ENCODE data around the gene EXOC5. TPM values are rescaled to one million over a fixed set of nuclear protein-coding genes. Genes with fewer than 3 reads are reported as not detected.

Gene EXOC5
- total RNA-seq, 1 donor = 107 TPM

DNA sequence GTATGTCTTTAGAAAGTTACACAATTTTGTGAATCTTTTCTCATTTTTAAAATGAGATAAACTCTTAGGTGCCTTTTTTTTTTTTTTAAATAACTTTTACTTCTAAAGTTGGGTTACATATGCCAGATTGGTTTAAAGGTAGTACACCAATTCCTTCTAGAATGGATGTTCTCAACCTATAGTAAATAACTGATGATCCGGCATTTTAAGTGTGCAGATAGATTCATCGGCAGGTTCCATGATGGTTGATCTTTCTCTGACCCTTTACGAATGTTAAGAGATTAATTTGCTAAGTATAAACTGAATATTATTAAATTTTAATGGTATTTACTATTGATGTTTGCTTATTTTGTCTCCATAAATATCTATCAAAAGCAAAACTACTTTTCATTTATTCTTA, 8.4 kb upstream of the EXOC5 start:
- no peak for DNase-seq (ENCODE audit: low read depth)
- no peak overlapping the region for H3K4me3 ChIP-seq (ENCODE audit: low read depth, low read length)
- TF ChIP-seq, protein P1, sequence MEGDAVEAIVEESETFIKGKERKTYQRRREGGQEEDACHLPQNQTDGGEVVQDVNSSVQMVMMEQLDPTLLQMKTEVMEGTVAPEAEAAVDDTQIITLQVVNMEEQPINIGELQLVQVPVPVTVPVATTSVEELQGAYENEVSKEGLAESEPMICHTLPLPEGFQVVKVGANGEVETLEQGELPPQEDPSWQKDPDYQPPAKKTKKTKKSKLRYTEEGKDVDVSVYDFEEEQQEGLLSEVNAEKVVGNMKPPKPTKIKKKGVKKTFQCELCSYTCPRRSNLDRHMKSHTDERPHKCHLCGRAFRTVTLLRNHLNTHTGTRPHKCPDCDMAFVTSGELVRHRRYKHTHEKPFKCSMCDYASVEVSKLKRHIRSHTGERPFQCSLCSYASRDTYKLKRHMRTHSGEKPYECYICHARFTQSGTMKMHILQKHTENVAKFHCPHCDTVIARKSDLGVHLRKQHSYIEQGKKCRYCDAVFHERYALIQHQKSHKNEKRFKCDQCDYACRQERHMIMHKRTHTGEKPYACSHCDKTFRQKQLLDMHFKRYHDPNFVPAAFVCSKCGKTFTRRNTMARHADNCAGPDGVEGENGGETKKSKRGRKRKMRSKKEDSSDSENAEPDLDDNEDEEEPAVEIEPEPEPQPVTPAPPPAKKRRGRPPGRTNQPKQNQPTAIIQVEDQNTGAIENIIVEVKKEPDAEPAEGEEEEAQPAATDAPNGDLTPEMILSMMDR (IDR thresholded peaks at IDR 0.05; ENCODE audit: insufficient read depth, low read depth, low read length) = no peak

DNA sequence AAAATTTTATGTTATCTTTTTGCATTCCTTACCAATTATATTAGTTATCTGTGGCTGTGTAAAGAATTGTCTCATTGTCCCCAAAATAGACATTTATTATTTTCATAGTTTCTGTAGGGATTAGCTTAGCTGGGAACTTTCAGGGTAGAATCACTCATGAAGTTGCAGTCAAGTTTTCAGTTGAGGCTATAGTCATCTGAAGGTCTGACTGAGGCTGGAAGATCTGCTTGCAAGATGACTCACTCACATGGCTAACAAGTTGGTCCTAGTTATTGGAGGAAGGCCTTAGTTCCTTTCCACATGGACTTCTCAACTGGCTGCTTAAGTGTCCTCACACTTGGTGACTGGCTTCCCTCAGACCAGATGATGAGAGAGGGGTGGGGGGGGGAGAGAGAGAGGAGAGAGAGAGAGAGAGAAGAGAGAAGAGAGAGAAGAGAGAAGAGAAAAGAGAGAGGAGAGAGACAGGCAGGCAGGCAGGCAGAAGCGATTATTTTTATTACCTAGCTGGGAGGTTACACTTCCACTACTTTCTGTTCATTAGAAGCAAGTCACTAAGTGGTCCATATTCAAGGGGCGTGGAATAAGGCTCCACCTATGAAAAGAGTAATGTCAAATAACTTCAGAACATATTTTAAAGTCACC, 6.4 kb upstream of the EXOC5 start:
- TF ChIP-seq, protein P1 (IDR thresholded peaks at IDR 0.05; ENCODE audit: insufficient read depth, low read depth, low read length) = no peak
- no peak for DNase-seq (ENCODE audit: low read depth)
- no peak overlapping the region for H3K4me3 ChIP-seq (ENCODE audit: low read depth, low read length)

DNA sequence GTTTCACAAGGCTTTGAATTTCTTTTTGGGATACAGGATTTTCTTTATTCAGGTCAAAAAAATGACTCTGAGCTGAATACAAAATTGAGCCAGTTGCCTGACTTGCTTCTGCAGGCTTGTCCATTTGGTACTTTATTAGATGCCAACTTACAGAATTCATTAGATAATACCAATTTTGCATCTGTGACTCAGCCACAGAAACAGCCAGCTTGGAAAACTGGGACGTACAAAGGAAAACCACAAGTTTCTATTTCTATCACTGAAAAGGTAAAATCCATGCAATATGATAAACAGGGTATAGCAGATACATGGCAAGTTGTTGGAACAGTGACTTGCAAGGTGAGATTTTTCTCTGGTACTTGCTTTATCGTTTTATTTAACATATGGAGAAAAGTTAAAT, 5.8 kb upstream of the EXOC5 start:
- TF ChIP-seq, protein P1 (IDR thresholded peaks at IDR 0.05; ENCODE audit: insufficient read depth, low read depth, low read length) = no peak
- no peak overlapping the region for H3K4me3 ChIP-seq (ENCODE audit: low read depth, low read length)
- DNase-seq (ENCODE audit: low read depth) = no peak

DNA sequence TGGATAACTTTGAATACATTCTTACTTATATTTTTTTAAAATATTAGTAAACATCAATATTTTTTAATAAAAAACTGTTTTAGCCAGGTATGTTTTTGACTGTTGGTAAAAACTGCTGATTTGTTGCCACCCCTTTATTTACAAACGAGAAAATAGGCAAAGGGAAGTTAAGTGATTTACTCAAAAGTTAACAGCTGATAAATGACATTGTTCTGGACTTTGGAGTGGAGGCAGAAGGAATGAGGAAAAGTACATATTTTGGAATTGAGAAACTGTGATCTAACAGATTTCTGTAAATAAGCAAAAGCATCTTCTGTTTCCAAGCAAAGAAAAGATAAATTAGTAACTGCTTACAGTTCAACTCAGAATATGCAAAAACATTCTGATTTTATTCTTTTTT, 4.5 kb upstream of the EXOC5 start:
- no peak overlapping the region for H3K4me3 ChIP-seq (ENCODE audit: low read depth, low read length)
- TF ChIP-seq, protein P1 (IDR thresholded peaks at IDR 0.05; ENCODE audit: insufficient read depth, low read depth, low read length) = no peak
- DNase-seq (ENCODE audit: low read depth) = no peak

DNA sequence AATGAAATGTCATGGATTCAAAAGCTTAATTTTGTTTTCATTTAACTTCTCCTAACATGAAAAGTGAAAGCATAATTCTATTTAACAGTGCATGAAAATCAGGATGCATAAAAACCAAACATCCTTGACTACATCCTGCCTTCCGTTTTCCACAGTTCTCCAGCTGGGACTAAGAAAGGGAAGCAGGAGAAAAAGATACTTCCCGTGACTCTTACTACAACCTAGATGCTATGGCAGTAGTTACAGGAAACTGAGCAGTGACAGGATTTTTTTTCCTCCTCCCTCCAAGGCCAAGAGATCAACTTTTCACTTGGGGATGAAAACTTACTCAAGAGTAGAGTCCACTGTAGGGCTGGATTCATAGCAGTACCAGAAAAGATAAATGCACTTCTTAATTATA, 2.6 kb downstream of the EXOC5 start:
- TF ChIP-seq, protein P1 (IDR thresholded peaks at IDR 0.05; ENCODE audit: insufficient read depth, low read depth, low read length) = no peak
- peak; percentile 28 for DNase-seq (ENCODE audit: low read depth)
- H3K4me3 ChIP-seq (ENCODE audit: low read depth, low read length) = no peak overlapping the region

DNA sequence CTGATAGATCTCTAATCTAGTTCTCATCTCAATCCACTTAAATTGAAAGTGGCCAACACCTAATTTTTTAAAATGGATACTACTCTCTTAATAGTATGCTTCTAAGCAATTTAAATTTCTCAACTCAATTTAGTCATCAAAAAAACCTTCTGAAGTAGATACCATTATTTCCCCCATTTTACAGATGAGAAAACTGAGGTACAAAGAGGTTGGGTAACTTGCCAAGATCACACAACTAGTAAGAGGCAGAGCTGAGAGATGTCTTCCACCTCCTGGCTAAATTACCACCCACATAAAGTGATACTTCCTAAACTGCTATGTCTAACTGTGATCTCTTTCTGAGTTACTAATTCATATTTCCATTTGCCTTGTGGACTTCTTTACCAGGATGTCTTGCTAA, 6.6 kb downstream of the EXOC5 start:
- no peak for DNase-seq (ENCODE audit: low read depth)
- TF ChIP-seq, protein P1 (IDR thresholded peaks at IDR 0.05; ENCODE audit: insufficient read depth, low read depth, low read length) = no peak
- no peak overlapping the region for H3K4me3 ChIP-seq (ENCODE audit: low read depth, low read length)

DNA sequence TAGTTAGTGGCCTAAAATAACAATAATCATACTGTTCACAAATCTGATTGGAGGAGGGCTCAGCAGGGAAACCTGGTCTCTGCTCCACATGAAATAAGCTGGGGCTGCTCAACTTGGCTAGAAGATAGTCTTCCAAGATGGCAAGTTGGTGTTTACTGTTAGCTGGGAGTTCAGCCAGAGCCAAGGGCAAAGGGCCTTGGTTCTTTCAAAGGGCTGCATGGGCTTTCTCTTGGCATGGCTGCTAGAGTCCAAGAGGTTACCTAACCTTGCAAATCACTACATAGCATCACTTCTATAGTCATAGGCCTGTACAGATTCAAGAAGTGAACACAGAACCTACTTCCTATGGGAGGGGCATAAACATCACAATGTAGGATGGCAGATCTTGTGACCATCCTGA, 7.1 kb downstream of the EXOC5 start:
- no peak for DNase-seq (ENCODE audit: low read depth)
- TF ChIP-seq, protein P1 (IDR thresholded peaks at IDR 0.05; ENCODE audit: insufficient read depth, low read depth, low read length) = no peak
- H3K4me3 ChIP-seq (ENCODE audit: low read depth, low read length) = no peak overlapping the region

Measured in fibroblast of villous mesenchyme (primary cell).